AG09309 (cell line): ENCODE results near the gene GANAB.

ENCODE experiments used
- DNase-seq: peaks from one replicate; pipeline ENCODE4 v3.0.0-alpha.2; 2010; ENCODE audit warnings: low read depth
- H3K4me3 ChIP-seq: 2 replicates; pipeline ENCODE4 v1.5.1; 2011; ENCODE audit warnings: mild to moderate bottlenecking, low read depth, low read length, moderate library complexity; ENCODE audit not compliant: control insufficient read depth
- CTCF ChIP-seq: IDR thresholded peaks from 2 replicates; pipeline ENCODE4 v1.5.1; 2011; ENCODE audit warnings: mild to moderate bottlenecking, low read depth, low read length, inconsistent platforms; ENCODE audit not compliant: insufficient read depth, control insufficient read depth; ENCODE audit errors: missing control alignments

Gene GANAB

GRCh38 chr11:62605467-62605866 lies 40.9 kb downstream of the GANAB start:
- TF ChIP-seq CTCF, result no peak
- no peak for DNase-seq
- H3K4me3 ChIP-seq, result no peak overlapping the region

DNA sequence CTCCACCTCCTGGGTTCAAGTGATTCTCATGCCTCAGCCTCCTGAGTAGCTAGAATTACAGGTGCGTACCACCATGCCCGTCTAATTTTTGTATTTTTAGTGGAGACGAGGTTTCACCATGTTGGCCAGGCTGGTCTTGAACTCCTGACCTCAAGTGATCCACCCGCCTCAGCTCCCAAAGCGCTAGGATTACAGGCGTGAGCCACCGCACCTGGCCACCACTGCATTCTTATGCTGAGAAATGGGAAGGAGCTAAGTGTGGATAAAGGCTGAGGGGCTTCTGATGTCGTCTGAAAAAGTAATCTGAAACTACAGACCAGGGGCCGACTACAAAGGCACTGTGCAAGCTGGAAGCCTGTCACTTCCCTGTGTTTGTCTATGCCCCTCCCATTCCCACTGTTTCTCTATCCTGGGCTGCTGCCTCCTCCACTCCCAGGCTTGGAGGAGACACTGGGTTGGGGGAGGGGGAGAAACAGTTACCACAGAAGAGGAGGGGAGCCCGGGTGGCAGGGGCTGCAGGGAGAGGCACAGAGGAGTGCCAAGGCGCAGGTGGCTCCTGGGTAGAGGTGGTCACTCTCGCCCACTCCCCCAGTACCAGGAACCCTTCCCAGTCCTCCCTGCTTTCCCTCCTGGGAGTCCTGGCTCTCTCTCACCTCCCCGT lies 41.8 kb downstream of the GANAB start:
- TF ChIP-seq CTCF, result no peak
- no peak overlapping the region for H3K4me3 ChIP-seq
- no peak for DNase-seq

DNA sequence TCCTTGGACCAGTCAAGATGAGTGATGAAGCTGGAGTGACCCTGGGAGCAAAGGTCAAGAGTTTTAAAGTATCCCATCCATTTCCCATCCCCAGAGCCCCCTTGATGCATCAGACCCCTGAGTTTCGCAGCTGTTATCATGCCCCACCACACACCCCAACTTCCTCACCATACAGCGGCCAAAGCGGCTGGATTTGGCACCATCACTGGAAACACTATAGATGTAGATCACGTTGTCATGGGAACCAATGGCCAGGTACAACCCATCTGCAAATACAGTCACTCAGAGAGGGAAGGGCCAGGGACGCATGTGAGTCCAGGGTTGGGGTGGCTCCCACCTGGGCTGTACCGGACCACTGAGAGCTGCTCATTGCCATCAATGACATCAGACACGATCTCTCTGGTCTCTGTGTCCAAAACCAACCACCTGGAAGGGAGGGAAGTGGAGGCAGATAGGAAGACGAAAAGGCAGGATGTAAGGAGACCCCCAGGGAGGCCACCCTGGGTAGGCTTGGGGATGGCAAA lies 42.6 kb downstream of the GANAB start:
- DNase-seq, result no peak
- TF ChIP-seq CTCF, result no peak
- no peak overlapping the region for H3K4me3 ChIP-seq

DNA sequence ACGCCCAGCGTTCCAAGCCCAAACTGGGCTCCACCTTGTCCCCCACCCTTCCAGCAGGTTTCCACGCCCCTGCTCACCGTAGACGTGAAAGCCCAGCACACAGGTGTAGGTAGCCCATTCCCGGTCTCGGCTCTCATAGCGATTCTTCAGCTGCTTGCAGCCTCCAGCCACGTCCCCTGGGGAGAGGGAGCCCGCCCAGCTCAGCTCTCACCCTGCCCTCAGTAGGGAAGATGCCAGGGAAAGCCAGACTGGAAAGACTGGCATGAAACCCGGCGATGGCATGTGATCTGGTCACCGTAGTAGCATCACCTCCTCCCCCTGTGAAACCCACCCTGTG lies 43.4 kb downstream of the GANAB start:
- TF ChIP-seq CTCF, result no peak
- DNase-seq, result no peak
- peak overlapping the region; percentile 88 for H3K4me3 ChIP-seq

GRCh38 chr11:62602141-62603071 lies 44.0 kb downstream of the GANAB start:
- no peak for DNase-seq
- peak overlapping the region; percentile 88 for H3K4me3 ChIP-seq
- TF ChIP-seq CTCF, result peak; percentile 14

DNA sequence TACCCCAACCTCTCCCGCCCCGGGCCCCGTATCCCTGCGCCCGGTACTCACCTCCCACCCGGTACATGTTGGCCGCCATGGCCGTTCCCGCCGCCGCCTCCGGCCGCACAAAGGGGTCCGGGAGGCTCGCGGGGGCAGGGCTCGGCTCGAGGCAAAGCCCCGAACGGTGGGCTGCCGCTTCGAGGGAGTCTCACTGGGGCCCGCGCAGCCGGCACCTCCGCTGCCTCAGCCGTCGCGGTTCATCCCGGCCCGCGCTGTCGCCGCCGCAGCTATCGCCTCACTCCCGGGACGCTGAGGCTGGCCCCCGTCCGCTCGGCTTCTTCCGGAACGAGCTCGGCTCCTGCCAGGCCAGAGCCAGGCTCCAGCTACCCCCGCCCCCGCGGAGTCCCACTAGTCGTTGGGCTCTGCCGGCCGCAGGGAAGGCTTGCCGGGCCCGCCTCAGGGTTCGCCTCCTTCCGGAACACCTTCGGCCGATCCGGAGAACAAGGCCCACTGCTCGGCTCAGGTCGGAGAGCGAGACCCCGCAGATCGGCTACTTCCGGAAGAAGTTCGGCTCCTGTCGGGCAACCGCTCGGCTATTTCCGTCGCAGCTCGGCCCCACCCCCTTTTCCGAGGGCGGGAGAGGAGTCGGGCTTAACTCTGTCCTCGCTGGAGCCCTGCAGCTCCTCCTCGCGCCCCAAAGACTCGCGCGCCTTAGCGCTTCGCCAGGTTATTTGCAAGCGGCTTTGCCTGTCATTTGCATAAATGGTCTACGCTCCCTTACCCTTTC lies 44.9 kb downstream of the GANAB start, which contains the start of gene MTA2:
MTA2 (minus strand) TSS at position 494 of the 769 bp plus-strand sequence; CDS start at position 79, 415 bp downstream.
- no peak for TF ChIP-seq CTCF
- DNase-seq, result peak; percentile 90
- peak within 1 kb of the TSS; percentile 88 for H3K4me3 ChIP-seq
